ENCODE measurements around the gene MED12L.
"Not testable (repeated sequence)": the region's sequence is repeated elsewhere in the genome, so short reads cannot be mapped to it uniquely, and the experiment has no call there.

MED12L gene

GRCh38 chr3:151067158-151067557, 18.3 kb upstream of the MED12L start:
- Histone ChIP-seq H3K27ac (ENCODE audit: low read depth, low read length) (no peak overlapping the region), H3K9ac (ENCODE audit: low read length in 5 of 5) (no peak overlapping the region), H3K27me3 (ENCODE audit: control insufficient read depth in 5 of 5, insufficient read depth in 4 of 5, low read length in 5 of 5) (peaks cover 0 to 4% (median 0%) of the 10 kb centered on the region in 5 donors), H3K4me3 (ENCODE audit: low read depth in 1 of 5, low read length in 5 of 5) (no peak overlapping the region), H3K9me3 (ENCODE audit: control insufficient read depth in 5 of 5, low read length in 5 of 5) (no peaks in the 10 kb centered on the region), H3K4me1 (ENCODE audit: control insufficient read depth in 5 of 5, insufficient read depth in 5 of 5, low read length in 5 of 5) (no peaks in the 10 kb centered on the region), H3K36me3 (ENCODE audit: control insufficient read depth in 5 of 5, insufficient read depth in 5 of 5, low read length in 5 of 5) (no peaks in the 10 kb centered on the region)

DNA sequence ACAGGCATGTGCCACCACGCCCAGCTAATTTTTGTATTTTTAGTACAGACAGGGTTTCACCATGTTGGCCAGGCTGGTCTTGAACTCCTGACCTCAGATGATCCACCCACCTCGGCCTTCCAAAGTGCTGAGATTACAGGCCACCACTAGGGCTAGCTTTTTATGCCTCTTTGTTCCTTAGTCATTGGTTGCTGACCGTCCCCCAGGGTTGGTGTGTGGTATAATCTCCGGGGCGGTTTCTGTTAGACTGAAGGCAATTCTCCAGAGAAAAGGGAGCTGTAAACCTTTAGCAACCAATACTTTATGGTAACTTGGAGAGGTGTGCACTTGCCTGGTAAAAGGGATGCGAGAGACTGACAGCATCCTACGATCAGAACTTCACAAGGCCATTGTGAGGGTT, 12.6 kb upstream of the MED12L start:
- H3K4me1 ChIP-seq (ENCODE audit: control insufficient read depth in 5 of 5, insufficient read depth in 5 of 5, low read length in 5 of 5); H3K9me3 ChIP-seq (ENCODE audit: control insufficient read depth in 5 of 5, low read length in 5 of 5); H3K4me3 ChIP-seq (ENCODE audit: low read depth in 1 of 5, low read length in 5 of 5); H3K9ac ChIP-seq (ENCODE audit: low read length in 5 of 5); H3K27me3 ChIP-seq (ENCODE audit: control insufficient read depth in 5 of 5, insufficient read depth in 4 of 5, low read length in 5 of 5); H3K27ac ChIP-seq (ENCODE audit: low read depth, low read length); H3K36me3 ChIP-seq (ENCODE audit: control insufficient read depth in 5 of 5, insufficient read depth in 5 of 5, low read length in 5 of 5): not testable (repeated sequence)

- Histone ChIP-seq H3K27me3 (ENCODE audit: control insufficient read depth in 5 of 5, insufficient read depth in 4 of 5, low read length in 5 of 5) (peaks cover 0 to 4% (median 0%) of the 10 kb centered on the region in 5 donors), H3K27ac (ENCODE audit: low read depth, low read length) (no peak overlapping the region), H3K4me3 (ENCODE audit: low read depth in 1 of 5, low read length in 5 of 5) (no peak overlapping the region), H3K36me3 (ENCODE audit: control insufficient read depth in 5 of 5, insufficient read depth in 5 of 5, low read length in 5 of 5) (no peaks in the 10 kb centered on the region), H3K9me3 (ENCODE audit: control insufficient read depth in 5 of 5, low read length in 5 of 5) (no peaks in the 10 kb centered on the region), H3K9ac (ENCODE audit: low read length in 5 of 5) (no peak overlapping the region), H3K4me1 (ENCODE audit: control insufficient read depth in 5 of 5, insufficient read depth in 5 of 5, low read length in 5 of 5) (no peaks in the 10 kb centered on the region)
These were observed 11.2 kb upstream of the MED12L start for GRCh38 chr3:151074256-151074655.

DNA sequence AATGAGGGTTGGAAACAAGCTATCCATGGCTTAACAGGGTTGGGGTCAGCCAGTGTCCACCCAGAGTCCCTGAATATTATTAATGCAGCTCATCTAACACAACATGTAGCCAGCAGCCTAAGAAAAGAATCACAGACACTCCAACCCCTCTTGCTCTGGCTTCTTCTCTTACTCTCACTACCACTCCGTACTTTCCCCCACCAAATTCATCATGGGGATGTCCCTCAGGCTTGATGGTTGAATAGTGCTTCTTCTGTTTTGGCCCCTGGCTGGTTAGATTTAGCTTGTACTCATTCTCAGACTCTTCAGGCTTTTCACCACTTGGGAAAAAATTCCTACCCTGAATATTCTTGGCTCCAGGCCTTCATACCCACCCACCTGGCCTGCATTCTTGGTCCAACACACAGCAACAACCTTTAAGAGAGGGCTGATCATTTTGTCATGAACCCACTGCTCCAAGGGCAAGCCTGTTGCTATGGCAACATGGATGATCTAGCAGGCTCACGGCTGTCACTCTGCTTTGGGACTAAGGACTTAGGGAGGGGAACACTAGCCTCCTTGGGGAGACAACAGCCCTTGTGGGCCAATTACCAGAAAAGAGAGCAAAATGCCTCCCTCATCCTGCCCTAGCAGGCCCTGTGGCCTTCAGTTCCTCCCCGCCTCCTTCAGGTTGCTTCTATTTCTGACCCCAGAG, 9.4 kb upstream of the MED12L start:
- Histone ChIP-seq H3K4me1 (ENCODE audit: control insufficient read depth in 5 of 5, insufficient read depth in 5 of 5, low read length in 5 of 5) (no peaks in the 10 kb centered on the region), H3K27me3 (ENCODE audit: control insufficient read depth in 5 of 5, insufficient read depth in 4 of 5, low read length in 5 of 5) (peaks cover 0 to 6% (median 0%) of the 10 kb centered on the region in 5 donors), H3K27ac (ENCODE audit: low read depth, low read length) (no peak overlapping the region), H3K9ac (ENCODE audit: low read length in 5 of 5) (no peak overlapping the region), H3K4me3 (ENCODE audit: low read depth in 1 of 5, low read length in 5 of 5) (no peak overlapping the region), H3K9me3 (ENCODE audit: control insufficient read depth in 5 of 5, low read length in 5 of 5) (no peaks in the 10 kb centered on the region), H3K36me3 (ENCODE audit: control insufficient read depth in 5 of 5, insufficient read depth in 5 of 5, low read length in 5 of 5) (no peaks in the 10 kb centered on the region)

- H3K4me3 ChIP-seq (ENCODE audit: low read depth in 1 of 5, low read length in 5 of 5), result no peak overlapping the region
- H3K9me3 ChIP-seq (ENCODE audit: control insufficient read depth in 5 of 5, low read length in 5 of 5), result no peaks in the 10 kb centered on the region
- H3K9ac ChIP-seq (ENCODE audit: low read length in 5 of 5), result no peak overlapping the region
- H3K36me3 ChIP-seq (ENCODE audit: control insufficient read depth in 5 of 5, insufficient read depth in 5 of 5, low read length in 5 of 5), result no peaks in the 10 kb centered on the region
- peaks cover 0 to 6% (median 0%) of the 10 kb centered on the region in 5 donors for H3K27me3 ChIP-seq (ENCODE audit: control insufficient read depth in 5 of 5, insufficient read depth in 4 of 5, low read length in 5 of 5)
- no peak overlapping the region for H3K27ac ChIP-seq (ENCODE audit: low read depth, low read length)
- no peaks in the 10 kb centered on the region for H3K4me1 ChIP-seq (ENCODE audit: control insufficient read depth in 5 of 5, insufficient read depth in 5 of 5, low read length in 5 of 5)
These were observed 8.8 kb upstream of the MED12L start for GRCh38 chr3:151076626-151077025.

DNA sequence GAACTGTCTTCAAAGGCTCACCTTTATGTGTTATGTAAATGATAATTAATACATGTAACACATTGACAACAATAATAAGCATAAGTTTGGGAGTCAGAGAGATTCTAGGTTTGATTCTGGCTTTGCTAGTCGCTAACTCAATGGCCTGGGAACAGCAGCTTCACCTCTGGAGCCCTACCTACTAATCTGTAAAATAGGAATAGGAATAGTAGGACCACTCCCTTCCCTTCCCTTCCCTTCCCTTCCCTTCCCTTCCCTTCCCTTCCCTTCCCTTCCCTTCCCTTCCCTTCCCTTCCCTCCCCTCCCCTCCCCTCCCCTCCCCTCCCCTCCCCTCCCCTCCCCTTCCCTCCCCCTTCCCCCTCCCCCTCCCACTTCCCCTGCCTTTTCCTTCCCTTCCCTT, 4.4 kb upstream of the MED12L start:
- H3K4me1 ChIP-seq (ENCODE audit: control insufficient read depth in 5 of 5, insufficient read depth in 5 of 5, low read length in 5 of 5), result peaks cover 0 to 15% (median 12%) of the 10 kb centered on the region in 5 donors
- H3K27me3 ChIP-seq (ENCODE audit: control insufficient read depth in 5 of 5, insufficient read depth in 4 of 5, low read length in 5 of 5), result peaks cover 6 to 23% (median 21%) of the 10 kb centered on the region in 5 donors
- H3K9me3 ChIP-seq (ENCODE audit: control insufficient read depth in 5 of 5, low read length in 5 of 5); H3K9ac ChIP-seq (ENCODE audit: low read length in 5 of 5); H3K36me3 ChIP-seq (ENCODE audit: control insufficient read depth in 5 of 5, insufficient read depth in 5 of 5, low read length in 5 of 5); H3K27ac ChIP-seq (ENCODE audit: low read depth, low read length); H3K4me3 ChIP-seq (ENCODE audit: low read depth in 1 of 5, low read length in 5 of 5): not testable (repeated sequence)

- Histone ChIP-seq H3K4me3 (ENCODE audit: low read depth in 1 of 5, low read length in 5 of 5) (no peak overlapping the region), H3K9me3 (ENCODE audit: control insufficient read depth in 5 of 5, low read length in 5 of 5) (no peaks in the 10 kb centered on the region), H3K27me3 (ENCODE audit: control insufficient read depth in 5 of 5, insufficient read depth in 4 of 5, low read length in 5 of 5) (peaks cover 6 to 23% (median 16%) of the 10 kb centered on the region in 5 donors)
These were observed 2.3 kb upstream of the MED12L start for GRCh38 chr3:151082880-151083838.

DNA sequence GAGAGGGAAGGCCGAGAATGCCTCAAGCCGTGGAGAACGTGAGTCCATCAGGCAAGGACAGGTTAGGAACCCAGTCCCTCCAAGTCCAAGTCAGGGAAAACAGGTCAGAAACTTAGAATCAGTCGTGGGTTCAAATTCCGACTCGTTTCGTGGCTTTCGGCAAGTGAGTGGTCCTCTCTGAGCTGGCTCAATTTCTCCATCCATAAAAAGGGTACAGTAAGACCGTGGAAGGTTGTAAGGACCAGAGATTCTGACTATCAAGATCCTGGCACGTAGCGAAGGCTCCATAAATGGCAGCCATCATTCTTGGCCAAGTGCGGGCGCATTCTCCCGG, 604 bp upstream of the MED12L start:
- Histone ChIP-seq H3K27ac (ENCODE audit: low read depth, low read length) (no peak overlapping the region), H3K4me1 (ENCODE audit: control insufficient read depth in 5 of 5, insufficient read depth in 5 of 5, low read length in 5 of 5) (peaks cover 0 to 28% (median 26%) of the 10 kb centered on the region in 5 donors), H3K4me3 (ENCODE audit: low read depth in 1 of 5, low read length in 5 of 5) (peak overlapping the region in 4 of 5 donors; percentile 55 to 74 (median 63)), H3K9me3 (ENCODE audit: control insufficient read depth in 5 of 5, low read length in 5 of 5) (no peaks in the 10 kb centered on the region), H3K36me3 (ENCODE audit: control insufficient read depth in 5 of 5, insufficient read depth in 5 of 5, low read length in 5 of 5) (no peaks in the 10 kb centered on the region), H3K9ac (ENCODE audit: low read length in 5 of 5) (no peak overlapping the region), H3K27me3 (ENCODE audit: control insufficient read depth in 5 of 5, insufficient read depth in 4 of 5, low read length in 5 of 5) (peaks cover 6 to 23% (median 16%) of the 10 kb centered on the region in 5 donors)

More at GRCh38 chr3:151082880-151083838, 2.3 kb upstream of the MED12L start:
- H3K9ac ChIP-seq (ENCODE audit: low read length in 5 of 5), result no peak overlapping the region
- no peak overlapping the region for H3K27ac ChIP-seq (ENCODE audit: low read depth, low read length)
- H3K36me3 ChIP-seq (ENCODE audit: control insufficient read depth in 5 of 5, insufficient read depth in 5 of 5, low read length in 5 of 5), result no peaks in the 10 kb centered on the region
- peaks cover 0 to 28% (median 26%) of the 10 kb centered on the region in 5 donors for H3K4me1 ChIP-seq (ENCODE audit: control insufficient read depth in 5 of 5, insufficient read depth in 5 of 5, low read length in 5 of 5)

DNA sequence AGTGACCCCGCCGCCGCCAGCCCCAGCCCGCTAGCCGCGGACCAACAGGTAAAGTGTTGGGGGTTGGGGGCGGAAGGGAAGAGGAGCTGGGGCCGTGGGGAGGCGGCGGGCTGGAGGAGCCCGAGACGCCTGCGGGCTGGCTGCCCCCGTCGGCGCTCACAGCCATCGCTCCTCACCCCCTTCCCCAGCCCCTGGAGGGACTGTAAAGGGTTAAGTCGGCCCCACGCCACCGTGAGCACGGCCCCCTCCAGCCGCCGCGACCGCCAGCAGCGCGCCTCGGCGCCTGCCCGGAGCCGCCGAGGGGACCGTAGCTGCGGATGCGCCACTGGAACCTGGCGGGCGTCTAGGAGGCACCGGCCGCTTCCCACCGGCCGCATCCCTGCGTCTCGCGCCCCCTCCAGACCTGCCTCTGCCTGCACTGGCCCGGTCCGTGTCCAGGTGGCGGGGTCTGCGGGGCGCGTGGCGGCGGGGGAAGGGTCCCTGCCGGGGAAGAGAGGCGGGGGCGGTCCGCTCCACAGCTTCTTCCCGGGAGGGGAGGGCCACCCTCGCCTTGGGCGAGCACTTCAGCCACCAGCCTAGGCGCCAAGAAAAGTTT, 522 bp downstream of the MED12L start:
- Histone ChIP-seq H3K4me3 (ENCODE audit: low read depth in 1 of 5, low read length in 5 of 5) (peak overlapping the region in 4 of 5 donors; percentile 55 to 74 (median 65)), H3K4me1 (ENCODE audit: control insufficient read depth in 5 of 5, insufficient read depth in 5 of 5, low read length in 5 of 5) (peaks cover 0 to 28% (median 26%) of the 10 kb centered on the region in 5 donors), H3K9me3 (ENCODE audit: control insufficient read depth in 5 of 5, low read length in 5 of 5) (no peaks in the 10 kb centered on the region), H3K27ac (ENCODE audit: low read depth, low read length) (no peak overlapping the region), H3K36me3 (ENCODE audit: control insufficient read depth in 5 of 5, insufficient read depth in 5 of 5, low read length in 5 of 5) (no peaks in the 10 kb centered on the region), H3K9ac (ENCODE audit: low read length in 5 of 5) (peak overlapping the region in 1 of 5 donors; percentile 30), H3K27me3 (ENCODE audit: control insufficient read depth in 5 of 5, insufficient read depth in 4 of 5, low read length in 5 of 5) (peaks cover 5 to 23% (median 15%) of the 10 kb centered on the region in 5 donors)

Measured in subcutaneous abdominal adipose tissue (tissue), 5 donors.